OCI-LY7 (cell line): ENCODE results near the gene CAPN9.

Source experiments
- CTCF ChIP-seq: fragments of 200-600 bp; sonication (generic); conservative IDR thresholded peaks from 2 replicates; pipeline ENCODE4 v1.5.1; 2014; ENCODE audit warnings: mild to moderate bottlenecking, antibody characterized with exemption, low read length, moderate library complexity, mixed read lengths
- EZH2phosphoT487 ChIP-seq: fragments of 200-600 bp; sonication (generic); IDR thresholded peaks from 2 replicates; pipeline ENCODE4 v1.6.1; 2018; ENCODE audit warnings: low read depth, borderline replicate concordance, mild to moderate bottlenecking, mixed run types, antibody characterized with exemption, low read length, moderate library complexity, mixed read lengths

- TF ChIP-seq CTCF (no peak), EZH2phosphoT487 (no peak)
Measured at GRCh38 chr1:230710543-230710904, 36.7 kb upstream of the CAPN9 start.
